Adrenal gland (tissue), 5 donors: ENCODE results near the gene WFIKKN2.

Experiments
- POLR2A ChIP-seq, 2 donors: fragments of 450-650 bp; IDR thresholded peaks; one replicate each; pipeline ENCODE4 v1.6.1; 2017; ENCODE audit warnings: antibody characterized with exemption in 2 of 2, mild to moderate bottlenecking in 2 of 2, moderate library complexity in 1 of 2
- TF ChIP-seq, protein P1 (sequence below), 6 experiments: fragments of 450-650 bp in 4 of 6; fragments of 200-600 bp in 2 of 6; sonication (generic) in 1 of 6; IDR thresholded peaks; 1 replicate in 5 of 6; 2 replicates in 1 of 6; pipeline versions ENCODE4 v1.5.1 to v1.8.0; 2016 to 2021; ENCODE audit warnings: antibody characterized with exemption in 6 of 6, mild to moderate bottlenecking in 2 of 6, moderate library complexity in 1 of 6
- donor health status: DM: no; HTN: no; CAD: no.

DNA sequence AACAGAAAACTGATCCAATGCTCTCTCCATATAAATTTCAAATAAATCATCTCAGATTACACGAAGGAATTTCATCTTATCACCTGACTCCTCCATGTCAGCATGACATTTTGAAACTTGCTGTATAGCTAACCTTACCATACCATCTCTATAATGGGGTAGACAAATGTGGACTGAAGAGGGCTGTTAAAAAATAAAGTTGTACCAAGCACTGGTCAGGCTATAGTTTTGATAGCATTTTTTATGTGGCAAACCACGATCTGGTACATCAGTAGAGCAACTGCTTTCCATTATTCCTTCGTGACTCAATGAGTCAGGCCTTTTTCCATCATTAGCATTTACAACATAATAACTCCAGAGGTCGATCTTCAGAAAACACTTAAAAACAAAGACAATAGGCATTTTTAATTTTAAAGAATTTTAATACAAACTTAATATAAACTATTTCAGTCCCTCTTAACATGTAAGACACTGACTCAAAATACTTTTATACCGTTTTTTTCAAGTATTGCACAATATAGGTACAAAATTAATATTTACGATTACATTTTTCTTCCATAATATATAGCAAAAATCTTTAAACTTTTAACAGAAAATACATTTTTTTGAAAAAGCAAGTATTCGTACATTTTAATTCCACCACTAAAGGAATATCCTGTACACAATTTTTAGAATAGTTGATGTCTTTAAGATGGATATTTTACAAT is 26.6 kb downstream of the WFIKKN2 start:
- TF ChIP-seq, protein P1, sequence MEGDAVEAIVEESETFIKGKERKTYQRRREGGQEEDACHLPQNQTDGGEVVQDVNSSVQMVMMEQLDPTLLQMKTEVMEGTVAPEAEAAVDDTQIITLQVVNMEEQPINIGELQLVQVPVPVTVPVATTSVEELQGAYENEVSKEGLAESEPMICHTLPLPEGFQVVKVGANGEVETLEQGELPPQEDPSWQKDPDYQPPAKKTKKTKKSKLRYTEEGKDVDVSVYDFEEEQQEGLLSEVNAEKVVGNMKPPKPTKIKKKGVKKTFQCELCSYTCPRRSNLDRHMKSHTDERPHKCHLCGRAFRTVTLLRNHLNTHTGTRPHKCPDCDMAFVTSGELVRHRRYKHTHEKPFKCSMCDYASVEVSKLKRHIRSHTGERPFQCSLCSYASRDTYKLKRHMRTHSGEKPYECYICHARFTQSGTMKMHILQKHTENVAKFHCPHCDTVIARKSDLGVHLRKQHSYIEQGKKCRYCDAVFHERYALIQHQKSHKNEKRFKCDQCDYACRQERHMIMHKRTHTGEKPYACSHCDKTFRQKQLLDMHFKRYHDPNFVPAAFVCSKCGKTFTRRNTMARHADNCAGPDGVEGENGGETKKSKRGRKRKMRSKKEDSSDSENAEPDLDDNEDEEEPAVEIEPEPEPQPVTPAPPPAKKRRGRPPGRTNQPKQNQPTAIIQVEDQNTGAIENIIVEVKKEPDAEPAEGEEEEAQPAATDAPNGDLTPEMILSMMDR (IDR thresholded peaks at IDR 0.05) = no peak
- no peak for TF ChIP-seq POLR2A (IDR thresholded peaks at IDR 0.05)
